VCaP (cell line): ENCODE results near the gene FAM124A.

Experiments used
- H3K27ac ChIP-seq: fragments of 450-650 bp; 2 replicates; pipeline ENCODE4 v1.5.1; 2017
- TF ChIP-seq, protein P1 (sequence below): fragments of 450-650 bp; conservative IDR thresholded peaks from 2 replicates; pipeline ENCODE4 v1.5.1; 2017; ENCODE audit warnings: mild to moderate bottlenecking, moderate library complexity

The FAM124A gene

DNA sequence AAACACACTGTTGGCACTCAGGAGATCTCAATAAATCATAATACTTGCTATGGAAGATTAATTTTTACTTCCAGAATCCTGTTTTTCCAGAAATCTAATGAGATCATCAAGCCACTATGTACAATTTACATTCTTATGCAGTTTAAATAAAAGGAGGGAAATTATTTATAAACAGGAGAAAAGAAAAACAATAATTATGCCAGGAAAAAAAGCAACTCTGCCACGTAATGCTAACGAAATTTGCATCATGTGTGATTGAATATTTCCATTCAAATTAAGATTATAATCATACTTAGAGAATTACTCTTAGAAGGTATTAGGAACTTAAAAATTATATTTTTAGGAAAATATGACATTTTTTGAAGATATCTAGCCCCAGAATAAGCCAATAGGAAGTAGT lies 13.0 kb downstream of the FAM124A start:
- TF ChIP-seq, protein P1, sequence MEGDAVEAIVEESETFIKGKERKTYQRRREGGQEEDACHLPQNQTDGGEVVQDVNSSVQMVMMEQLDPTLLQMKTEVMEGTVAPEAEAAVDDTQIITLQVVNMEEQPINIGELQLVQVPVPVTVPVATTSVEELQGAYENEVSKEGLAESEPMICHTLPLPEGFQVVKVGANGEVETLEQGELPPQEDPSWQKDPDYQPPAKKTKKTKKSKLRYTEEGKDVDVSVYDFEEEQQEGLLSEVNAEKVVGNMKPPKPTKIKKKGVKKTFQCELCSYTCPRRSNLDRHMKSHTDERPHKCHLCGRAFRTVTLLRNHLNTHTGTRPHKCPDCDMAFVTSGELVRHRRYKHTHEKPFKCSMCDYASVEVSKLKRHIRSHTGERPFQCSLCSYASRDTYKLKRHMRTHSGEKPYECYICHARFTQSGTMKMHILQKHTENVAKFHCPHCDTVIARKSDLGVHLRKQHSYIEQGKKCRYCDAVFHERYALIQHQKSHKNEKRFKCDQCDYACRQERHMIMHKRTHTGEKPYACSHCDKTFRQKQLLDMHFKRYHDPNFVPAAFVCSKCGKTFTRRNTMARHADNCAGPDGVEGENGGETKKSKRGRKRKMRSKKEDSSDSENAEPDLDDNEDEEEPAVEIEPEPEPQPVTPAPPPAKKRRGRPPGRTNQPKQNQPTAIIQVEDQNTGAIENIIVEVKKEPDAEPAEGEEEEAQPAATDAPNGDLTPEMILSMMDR = no peak
- H3K27ac ChIP-seq = no peak overlapping the region

DNA sequence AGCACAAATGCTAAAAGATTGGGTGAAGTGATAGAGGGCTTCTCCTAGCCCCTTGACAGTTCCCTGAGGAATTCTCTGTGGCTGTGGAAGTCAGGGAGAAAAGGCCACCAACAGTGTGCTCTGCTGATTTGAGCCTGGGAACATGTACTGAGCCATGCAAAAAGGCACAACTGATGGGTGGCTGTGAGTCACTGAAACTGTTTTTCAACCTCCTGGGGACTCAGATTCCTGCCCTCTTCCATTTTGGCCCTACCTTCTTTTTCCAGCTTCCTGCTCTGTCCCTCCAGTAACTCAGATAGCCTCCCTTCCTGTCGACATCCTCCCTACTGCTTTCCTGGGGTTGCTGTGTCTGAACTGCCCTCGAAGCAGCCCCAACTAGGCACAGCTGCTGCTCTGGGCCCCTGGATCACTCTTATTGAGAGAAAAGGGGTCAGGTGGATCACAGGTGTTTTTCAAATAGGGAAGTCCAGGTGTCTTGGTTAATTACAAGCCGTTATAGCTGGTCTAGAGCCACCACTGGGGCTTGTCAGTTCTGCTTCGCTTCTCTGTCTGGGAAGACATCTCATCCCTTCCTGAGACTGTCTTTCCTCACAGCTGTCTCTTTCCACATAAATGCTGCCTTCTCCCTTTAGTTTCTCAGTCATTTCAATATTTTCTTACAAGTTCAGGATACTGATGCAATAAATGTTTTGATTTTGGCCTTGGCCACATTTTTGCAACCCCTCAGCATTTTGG lies 13.7 kb downstream of the FAM124A start:
- H3K27ac ChIP-seq = no peak overlapping the region
- TF ChIP-seq, protein P1 = no peak

GRCh38 chr13:51236491-51236792 lies 14.2 kb downstream of the FAM124A start:
- TF ChIP-seq, protein P1 = no peak
- H3K27ac ChIP-seq = no peak overlapping the region

DNA sequence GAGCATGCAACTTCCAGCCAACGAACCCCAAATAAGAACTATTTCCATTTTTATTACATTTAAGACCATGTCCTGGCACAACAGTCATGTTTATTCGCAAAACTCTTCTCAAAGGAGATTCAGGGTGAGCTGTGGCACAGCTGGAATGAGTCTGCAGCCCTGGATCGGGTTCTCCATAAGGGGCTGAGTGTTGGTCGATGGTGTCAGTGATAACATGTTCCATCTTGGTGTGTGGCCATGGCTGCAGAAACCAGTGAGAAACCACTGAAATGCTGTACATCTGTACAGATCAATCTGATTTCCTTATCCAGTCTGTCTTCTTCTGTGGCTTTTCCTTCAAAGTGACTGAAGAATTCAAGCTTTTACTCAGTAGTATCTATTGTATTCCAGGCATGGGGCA lies 15.2 kb downstream of the FAM124A start:
- TF ChIP-seq, protein P1 = no peak
- H3K27ac ChIP-seq = no peak overlapping the region

GRCh38 chr13:51237887-51238286 lies 15.7 kb downstream of the FAM124A start:
- H3K27ac ChIP-seq = no peak overlapping the region
- TF ChIP-seq, protein P1 = no peak

- TF ChIP-seq, protein P1 = no peak
- no peak overlapping the region for H3K27ac ChIP-seq
Measured at GRCh38 chr13:51240178-51240577, 18.0 kb downstream of the FAM124A start.

DNA sequence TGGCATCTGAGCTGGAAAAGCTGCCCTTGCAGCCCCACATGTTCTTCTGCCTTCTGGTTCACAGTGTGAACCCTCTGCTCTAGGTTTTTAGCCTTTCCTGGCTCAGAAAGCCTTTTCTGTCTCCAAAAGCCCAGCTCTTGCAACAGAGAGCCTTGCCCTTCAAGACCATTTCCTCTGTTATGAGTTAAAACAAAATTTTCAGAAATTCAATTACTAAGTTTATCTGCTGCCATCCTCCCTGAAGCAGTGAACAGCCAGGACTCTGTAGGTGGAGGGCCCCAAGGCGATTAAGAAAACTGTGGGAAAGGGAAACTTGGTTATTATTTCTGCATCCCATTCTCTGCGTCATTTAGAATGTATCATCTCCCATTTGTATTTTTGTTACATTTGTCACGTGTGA lies 18.8 kb downstream of the FAM124A start:
- H3K27ac ChIP-seq = no peak overlapping the region
- TF ChIP-seq, protein P1 = no peak
